Measurements from ENCODE around the gene KRT33B.

GRCh38 chr17:41411072-41411840 is 41.6 kb upstream of the KRT33B start:
- TF ChIP-seq CTCF (IDR thresholded peaks at IDR 0.05) (no peak), POLR2A (IDR thresholded peaks at IDR 0.05) (no peak)
